ENCODE data around the gene TXN.
"Not testable (repeated sequence)": the region's sequence is repeated elsewhere in the genome, so short reads cannot be mapped to it uniquely, and the experiment has no call there.

The TXN gene

DNA sequence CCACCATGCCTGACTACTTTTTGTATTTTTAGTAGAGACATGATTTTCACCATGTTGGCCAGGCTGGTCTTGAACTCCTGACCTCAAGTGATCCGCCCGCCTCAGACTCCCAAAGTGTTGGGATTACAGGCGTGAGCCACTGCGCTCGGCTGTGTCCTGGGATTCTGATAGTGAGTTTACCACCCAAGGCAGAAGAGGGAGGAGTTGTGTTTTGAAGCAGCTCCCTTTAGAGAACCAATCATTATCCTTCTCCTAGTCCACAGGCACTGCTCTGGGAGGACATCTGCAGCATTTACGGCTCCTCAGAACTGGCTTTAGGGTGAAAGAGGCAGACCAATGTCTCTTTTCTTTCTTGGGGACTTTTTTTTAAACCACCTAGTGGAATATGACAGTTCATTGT, 54.1 kb downstream of the TXN start:
- TF ChIP-seq, protein P1, sequence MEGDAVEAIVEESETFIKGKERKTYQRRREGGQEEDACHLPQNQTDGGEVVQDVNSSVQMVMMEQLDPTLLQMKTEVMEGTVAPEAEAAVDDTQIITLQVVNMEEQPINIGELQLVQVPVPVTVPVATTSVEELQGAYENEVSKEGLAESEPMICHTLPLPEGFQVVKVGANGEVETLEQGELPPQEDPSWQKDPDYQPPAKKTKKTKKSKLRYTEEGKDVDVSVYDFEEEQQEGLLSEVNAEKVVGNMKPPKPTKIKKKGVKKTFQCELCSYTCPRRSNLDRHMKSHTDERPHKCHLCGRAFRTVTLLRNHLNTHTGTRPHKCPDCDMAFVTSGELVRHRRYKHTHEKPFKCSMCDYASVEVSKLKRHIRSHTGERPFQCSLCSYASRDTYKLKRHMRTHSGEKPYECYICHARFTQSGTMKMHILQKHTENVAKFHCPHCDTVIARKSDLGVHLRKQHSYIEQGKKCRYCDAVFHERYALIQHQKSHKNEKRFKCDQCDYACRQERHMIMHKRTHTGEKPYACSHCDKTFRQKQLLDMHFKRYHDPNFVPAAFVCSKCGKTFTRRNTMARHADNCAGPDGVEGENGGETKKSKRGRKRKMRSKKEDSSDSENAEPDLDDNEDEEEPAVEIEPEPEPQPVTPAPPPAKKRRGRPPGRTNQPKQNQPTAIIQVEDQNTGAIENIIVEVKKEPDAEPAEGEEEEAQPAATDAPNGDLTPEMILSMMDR (IDR thresholded peaks at IDR 0.05) = no peak
- DNase-seq = no peak
- Mint-ChIP-seq H3K36me3 (ENCODE audit: low read depth) (no peaks in the 10 kb centered on the region), H3K4me1 (peaks cover 13% of the 10 kb centered on the region), H3K27ac (no peak overlapping the region), H3K27me3 (ENCODE audit: low read depth, poor library complexity) (peaks cover 25% of the 10 kb centered on the region), H3K9me3 (no peaks in the 10 kb centered on the region), H3K4me3 (no peak overlapping the region)

DNA sequence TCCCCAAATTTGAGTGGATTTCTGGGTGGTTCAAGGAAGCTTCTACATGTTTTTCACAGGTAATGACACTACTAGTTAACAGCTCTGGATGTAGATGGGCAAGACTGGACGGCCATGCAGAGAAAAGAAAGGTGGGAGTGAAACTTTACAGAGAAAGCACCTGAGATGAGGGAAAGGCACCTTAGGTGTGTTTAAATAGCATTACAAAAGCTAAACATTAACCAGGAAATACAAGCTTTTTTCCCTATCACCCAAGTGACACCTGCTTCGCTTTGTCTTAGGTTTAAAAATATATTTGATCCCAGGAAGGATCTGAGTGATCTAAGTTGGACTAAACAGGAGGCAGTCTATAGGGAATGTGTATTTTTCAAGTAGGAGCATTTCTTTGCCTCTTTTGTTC, 56.7 kb downstream of the TXN start:
- Mint-ChIP-seq H3K27ac (no peak overlapping the region), H3K4me3 (no peak overlapping the region), H3K4me1 (peaks cover 13% of the 10 kb centered on the region), H3K27me3 (ENCODE audit: low read depth, poor library complexity) (peaks cover 26% of the 10 kb centered on the region), H3K36me3 (ENCODE audit: low read depth) (no peaks in the 10 kb centered on the region), H3K9me3 (no peaks in the 10 kb centered on the region)
- TF ChIP-seq, protein P1 (IDR thresholded peaks at IDR 0.05) = no peak
- DNase-seq = no peak

DNA sequence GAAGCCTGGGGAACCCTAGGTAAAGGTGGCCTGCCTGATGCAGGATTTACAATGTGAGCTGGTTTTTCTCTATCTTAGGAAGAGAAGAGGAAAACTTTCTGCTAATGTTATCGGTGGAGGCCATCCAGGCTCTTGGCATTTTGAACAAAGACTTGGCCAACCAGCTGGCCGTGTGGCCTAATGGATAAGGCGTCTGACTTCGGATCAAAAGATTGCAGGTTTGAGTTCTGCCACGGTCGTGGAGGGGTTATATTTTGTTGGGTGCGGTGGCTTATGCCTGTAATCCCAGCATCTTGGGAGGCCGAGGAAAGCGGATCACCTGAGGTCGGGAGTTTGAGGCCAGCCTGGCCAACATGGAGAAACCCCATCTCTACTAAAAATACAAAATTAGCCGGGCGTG, 58.0 kb downstream of the TXN start:
- Mint-ChIP-seq H3K36me3 (ENCODE audit: low read depth) (no peaks in the 10 kb centered on the region), H3K27me3 (ENCODE audit: low read depth, poor library complexity) (peaks cover 20% of the 10 kb centered on the region), H3K4me3 (no peak overlapping the region), H3K4me1 (peaks cover 21% of the 10 kb centered on the region), H3K27ac (no peak overlapping the region), H3K9me3 (no peaks in the 10 kb centered on the region)
- DNase-seq = no peak
- TF ChIP-seq, protein P1 (IDR thresholded peaks at IDR 0.05) = no peak

DNA sequence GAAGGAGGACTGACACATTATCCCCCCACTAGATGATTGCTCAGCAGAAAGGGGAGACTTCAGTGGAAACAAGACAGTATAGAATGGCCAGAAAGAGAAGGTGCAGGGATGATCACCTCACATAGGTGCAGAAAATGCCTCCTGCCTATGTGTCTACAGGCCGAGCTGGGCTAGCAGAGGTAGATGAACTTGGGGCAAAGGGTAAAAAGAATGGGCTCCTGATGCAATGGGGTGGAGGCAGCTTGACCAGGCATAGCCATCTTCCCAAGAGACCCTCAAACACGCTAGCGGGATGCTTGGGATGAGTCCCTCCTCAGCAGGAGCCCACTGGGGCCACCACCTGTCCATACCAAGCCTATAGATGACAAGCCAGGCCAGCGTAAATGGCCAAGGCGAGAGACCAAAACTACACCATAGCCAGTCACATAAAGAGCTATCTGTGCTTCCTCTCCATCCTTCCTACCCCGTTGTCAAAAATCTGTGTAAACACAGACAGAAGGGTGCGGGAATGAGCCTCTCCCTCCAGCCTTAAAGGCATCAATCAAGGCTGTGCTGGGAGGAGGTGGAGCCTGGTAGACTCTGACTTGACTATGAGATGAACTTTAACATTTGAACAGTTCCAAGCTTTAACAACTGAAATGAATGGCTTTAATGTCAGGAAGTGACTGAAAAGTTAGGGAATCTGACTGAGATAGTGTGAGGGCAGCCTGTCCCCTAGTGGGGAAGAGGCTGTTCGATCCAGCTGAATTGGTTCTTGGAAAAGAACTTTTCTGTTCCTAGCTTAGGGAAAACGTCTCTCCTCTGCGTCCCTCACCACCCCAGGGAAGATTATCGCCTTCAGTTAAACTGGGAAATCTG, 58.7 kb downstream of the TXN start:
- H3K9me3 Mint-ChIP-seq = no peaks in the 10 kb centered on the region
- H3K27ac Mint-ChIP-seq = no peak overlapping the region
- H3K4me1 Mint-ChIP-seq = peaks cover 28% of the 10 kb centered on the region
- TF ChIP-seq, protein P1 (IDR thresholded peaks at IDR 0.05) = no peak
- no peaks in the 10 kb centered on the region for H3K36me3 Mint-ChIP-seq (ENCODE audit: low read depth)
- H3K4me3 Mint-ChIP-seq = peak overlapping the region; percentile 38
- no peak for DNase-seq
- peaks cover 17% of the 10 kb centered on the region for H3K27me3 Mint-ChIP-seq (ENCODE audit: low read depth, poor library complexity)

DNA sequence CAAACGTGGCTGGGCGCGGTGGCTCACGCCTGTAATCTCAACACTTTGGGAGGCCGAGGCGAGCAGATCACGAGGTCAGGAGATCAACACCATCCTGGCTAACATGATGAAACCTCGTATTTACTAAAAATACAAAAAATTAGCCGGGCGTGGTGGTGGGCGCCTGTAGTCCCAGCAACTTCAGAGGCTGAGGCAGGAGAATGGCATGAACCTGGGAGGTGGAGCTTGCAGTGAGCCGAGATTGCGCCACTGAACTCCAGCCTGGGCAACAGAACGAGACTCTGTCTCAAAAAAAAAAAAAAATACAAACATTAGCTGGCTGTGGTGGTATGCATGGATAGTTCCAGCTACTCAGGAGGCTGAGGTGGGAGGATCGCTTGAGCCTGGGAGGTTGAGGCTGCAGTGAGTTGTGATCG, 60.2 kb downstream of the TXN start:
- H3K4me3 Mint-ChIP-seq; H3K27ac Mint-ChIP-seq; DNase-seq; H3K36me3 Mint-ChIP-seq (ENCODE audit: low read depth); H3K9me3 Mint-ChIP-seq: not testable (repeated sequence)
- peaks cover 26% of the 10 kb centered on the region for H3K4me1 Mint-ChIP-seq
- H3K27me3 Mint-ChIP-seq (ENCODE audit: low read depth, poor library complexity) = peaks cover 17% of the 10 kb centered on the region

Data from nephron progenitor cell (in vitro differentiated cells).